HG03095 (cell line): ENCODE data around the gene SAE1.
A peak's percentile ranks its signal among the peaks of the same experiment; 100 is the strongest.

Experiments used
- ATAC-seq: cut with Tn5 transposase; IDR thresholded peaks from one replicate; pipeline ENCODE4 v1.9.1; 2021; ENCODE audit warnings: moderate library complexity; ENCODE audit not compliant: unreplicated experiment

Gene SAE1

DNA sequence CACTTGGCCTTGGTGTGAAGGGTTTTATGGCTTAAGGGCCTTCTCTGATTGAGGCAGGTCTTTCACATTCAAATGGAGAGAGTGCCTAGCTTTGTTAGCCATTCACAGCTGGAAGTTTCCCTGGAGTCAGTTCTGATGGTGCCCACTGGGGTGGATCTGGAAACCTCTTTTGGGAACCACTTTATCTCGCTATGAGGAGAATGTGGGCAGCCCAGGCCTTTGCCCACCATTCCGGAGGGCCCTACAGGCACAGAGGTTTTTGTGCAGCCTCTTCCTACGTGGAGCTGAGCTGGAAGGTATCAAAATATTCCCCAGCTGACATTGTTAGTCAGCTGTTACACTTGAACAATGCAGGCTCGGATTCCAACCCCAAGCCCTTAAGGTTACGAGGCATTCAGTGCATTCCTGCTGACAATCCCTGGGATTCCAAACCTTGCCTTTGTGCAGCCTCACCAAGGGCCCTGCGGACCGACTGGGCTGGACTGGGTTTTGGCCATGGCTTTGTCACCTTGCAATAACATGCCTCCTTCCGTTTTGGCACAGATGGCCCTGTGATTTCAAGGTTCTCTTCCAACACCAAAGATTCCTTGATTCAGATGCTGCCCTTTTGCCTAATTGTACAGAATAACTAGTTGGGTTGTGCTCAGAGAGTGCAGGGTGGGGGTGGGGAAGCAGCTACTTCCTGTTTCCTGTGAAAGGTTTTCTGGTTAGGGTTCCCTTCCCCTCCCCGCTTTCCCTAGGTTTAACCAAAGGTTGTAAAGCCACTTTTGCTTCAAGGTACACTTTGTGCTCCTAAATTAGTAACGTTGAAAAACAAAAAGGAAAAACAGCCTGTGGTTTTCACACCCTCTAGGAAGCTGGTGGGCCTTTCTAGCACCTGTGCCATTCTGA, 27.0 kb downstream of the SAE1 start:
- no peak for ATAC-seq

- no peak for ATAC-seq
Measured at GRCh38 chr19:47158367-47158791, 27.7 kb downstream of the SAE1 start.

DNA sequence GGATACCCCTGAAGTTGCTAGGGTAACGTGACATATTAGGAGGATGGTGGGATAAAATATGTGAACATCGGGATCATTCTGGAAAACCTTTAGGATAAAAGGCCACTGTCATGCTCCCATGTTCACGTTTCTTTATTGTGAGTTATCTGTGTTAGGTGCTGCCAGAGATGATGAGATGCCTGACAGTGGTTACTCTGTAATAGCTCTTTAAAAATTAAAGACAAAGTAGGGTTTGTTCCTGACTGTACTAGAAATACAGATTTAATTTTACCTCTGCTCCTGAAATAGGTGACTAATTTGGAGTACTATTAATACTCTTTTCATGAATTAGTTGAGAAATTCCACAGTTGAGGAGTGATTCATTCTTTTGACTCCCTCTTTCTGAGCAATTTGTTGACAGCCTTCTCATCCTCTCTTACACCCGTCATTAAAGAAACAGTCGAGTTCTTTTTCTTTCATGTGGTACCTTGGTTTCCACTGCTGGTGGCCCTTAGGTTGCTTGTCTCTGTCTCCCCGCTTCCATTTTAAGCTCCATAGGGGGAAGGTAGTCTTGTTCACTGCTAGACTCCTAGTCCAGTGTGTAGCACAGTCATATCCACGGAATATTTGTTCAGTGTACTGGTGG, 28.4 kb downstream of the SAE1 start:
- no peak for ATAC-seq

- no peak for ATAC-seq
Measured at GRCh38 chr19:47161876-47162489, 31.3 kb downstream of the SAE1 start.

DNA sequence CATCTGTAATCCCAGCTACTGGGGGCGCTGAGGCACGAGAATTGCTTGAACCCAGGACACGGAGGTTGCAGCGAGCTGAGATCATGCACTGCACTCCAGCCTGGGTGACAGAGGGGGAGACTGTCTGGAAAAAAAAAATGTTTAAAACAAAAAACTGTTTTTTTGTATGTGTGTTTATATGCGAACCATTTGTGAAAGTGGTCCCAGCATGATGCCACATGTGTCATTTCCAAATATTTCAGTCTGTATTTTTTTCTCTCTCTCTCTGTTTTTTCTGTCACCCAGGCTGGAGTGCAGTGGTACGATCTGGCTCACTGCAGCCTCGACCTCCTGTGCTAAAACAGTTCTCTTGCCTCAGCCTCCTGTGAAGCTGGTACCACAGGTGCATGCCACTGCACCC, 37.4 kb downstream of the SAE1 start:
- ATAC-seq, result no peak

DNA sequence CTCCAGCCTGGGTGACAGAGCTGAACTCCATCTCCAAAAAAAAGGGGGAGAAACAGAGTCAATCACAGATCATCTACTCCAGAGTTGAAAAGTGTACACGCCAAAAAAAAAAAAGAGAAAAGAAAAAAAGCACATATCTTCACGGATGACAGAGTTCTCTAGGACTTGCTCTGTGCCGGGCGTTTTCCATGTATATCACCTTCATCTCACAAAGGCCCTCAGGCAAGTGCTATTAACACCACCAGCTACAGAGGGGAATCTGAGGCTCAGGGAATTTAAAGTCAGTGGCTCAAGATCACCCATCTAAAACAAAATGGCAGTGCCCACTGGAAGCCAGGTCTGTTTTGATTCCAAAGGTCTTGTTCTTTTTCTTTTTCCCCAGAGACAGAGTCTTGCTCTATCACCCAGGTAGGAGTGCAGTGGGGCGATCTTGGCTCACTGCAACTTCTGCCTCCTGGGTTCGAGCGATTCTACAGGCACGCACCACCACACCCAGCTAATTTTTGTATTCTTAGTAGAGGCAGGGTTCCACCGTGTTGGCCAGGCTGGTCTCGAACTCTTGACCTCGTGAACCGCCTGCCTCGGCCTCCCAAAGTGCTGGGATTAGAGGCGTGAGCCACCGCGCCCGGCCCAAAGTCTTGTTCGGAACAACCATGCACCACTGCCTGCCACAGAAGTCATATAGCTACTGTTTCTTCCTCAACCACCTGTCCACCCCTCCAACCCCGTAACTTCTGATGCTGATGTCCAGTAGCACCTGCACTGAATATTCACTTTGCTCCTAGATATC, 42.2 kb downstream of the SAE1 start:
- no peak for ATAC-seq

DNA sequence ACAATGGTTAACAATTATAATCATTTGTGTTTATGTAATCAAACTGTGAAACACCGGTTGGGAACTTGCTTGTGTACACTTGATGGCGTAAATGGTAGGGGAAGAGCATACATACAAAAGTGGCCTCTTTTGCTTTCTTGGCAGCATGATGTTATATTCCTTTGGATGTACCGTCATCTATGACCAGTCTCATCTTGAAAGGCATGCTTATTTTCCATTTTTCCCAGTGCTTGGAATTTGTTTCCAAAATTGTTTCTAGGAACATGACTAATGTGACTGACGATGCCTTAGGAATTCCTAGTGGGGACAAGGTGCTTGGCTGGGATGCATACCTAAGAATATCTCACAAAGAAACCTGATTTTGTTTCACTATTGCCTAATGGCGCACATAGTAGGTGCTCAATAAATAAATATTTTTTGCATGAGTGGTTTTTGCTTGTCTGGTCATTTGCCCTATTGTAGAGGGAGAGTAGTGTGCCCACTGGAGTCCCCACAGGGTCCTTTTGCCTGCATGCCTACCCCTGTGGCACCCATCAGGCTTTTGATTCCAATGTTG, 45.5 kb downstream of the SAE1 start:
- no peak for ATAC-seq

- no peak for ATAC-seq
Measured at GRCh38 chr19:47176627-47177090, 46.0 kb downstream of the SAE1 start.

- ATAC-seq, result no peak
Measured at GRCh38 chr19:47179653-47180310, 49.1 kb downstream of the SAE1 start.

GRCh38 chr19:47183601-47184000, 53.0 kb downstream of the SAE1 start:
- no peak for ATAC-seq

DNA sequence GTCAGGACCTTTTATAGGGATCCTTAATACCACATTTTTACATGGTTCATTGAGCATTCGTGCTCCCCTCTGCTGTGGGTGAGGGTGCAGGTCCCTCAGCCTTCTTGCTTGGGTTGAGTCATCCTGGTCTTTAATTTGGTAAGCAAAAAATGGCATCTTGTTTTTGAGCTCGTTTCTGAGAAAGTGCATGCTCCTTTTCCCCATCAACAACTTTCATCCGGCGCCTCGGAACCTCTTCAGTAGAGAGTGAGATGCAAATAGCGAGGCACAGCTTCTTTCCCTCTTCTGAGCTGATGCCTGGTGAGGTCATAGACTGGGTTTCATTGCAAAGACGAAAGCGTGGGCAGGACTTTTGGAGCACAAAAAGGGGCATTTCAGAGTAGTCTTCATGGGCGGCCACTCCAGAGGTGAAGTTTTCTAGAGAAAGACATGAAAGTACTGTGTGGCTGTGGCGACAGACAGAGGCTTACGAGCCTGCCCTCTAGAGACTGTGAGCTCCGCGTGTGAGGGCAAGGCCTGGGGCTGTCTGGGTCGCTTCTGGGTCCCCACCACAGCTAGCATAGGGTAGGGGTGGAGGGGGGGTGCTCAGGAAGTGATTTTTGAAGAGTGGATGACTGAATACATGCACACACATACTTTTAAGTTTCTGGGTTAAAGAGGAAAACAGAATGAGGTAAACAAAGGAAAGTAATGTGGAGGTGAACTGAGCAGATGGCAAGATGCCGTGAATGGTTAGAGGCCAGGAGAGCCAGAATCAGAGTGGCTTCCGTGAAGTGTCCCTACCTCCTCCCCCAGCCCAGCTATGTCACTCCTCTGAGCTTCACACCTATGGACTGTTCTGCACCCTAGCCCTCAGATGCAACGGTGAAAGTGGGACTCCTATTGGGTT, 56.1 kb downstream of the SAE1 start:
- peak; percentile 74 for ATAC-seq

DNA sequence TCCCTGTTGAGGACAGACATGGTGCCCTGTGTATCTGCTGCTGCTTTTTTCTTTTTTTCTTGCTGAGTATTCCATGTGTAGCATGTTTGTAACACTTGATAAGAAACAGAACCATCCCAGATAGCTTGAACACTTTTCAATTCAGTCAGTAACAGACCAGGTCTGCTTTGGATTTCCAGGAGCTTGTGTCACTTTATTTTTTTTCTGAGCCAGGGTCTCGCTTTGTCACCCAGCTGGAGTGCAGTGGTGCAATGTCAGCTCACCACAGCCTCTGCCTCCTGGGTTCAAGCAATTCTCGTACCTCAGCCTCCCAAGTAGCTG, 56.7 kb downstream of the SAE1 start:
- ATAC-seq, result no peak

- ATAC-seq, result no peak
Measured at GRCh38 chr19:47187797-47188196, 57.2 kb downstream of the SAE1 start.

- no peak for ATAC-seq
Measured at GRCh38 chr19:47188507-47189033, 57.9 kb downstream of the SAE1 start.

GRCh38 chr19:47190167-47190727, 59.6 kb downstream of the SAE1 start:
- ATAC-seq, result no peak

GRCh38 chr19:47195434-47195833, 64.8 kb downstream of the SAE1 start:
- no peak for ATAC-seq

DNA sequence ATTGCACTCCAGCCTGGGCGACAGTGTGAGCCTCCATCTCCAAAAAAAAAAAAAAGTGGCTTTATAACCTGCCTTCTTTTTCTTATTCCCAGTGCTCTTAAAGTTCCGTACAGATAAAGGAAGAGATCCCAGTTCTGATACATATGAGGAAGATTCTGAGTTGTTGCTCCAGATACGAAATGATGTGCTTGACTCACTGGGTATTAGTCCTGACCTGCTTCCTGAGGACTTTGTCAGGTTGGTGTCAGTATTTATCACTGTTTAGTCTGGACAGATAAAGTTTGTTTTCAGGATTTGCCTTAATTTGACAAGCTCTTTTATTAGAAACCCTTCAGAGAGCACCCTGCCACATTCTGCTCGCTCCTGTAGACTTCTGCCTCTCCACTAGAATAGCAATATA, 66.5 kb downstream of the SAE1 start:
- no peak for ATAC-seq

DNA sequence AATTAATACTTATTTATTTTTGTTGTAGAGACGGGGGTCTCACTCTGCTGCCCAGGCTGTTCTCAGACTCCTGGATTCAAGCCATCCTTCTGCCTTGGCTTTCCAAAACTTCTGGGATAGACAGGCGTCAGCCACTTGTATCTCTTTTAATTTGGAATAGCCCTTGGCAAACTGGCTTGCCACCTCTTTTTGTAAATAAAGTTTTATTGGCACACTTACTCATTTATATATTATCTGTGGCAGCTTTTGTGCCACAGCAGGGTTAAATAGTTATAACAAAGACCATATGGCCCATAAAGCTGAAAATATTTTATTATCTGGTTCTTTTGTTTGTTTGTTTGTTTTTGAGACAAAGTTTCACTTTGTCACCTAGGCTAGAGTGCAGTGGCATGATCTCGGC, 69.9 kb downstream of the SAE1 start:
- ATAC-seq, result no peak

- ATAC-seq, result no peak
Measured at GRCh38 chr19:47203254-47203653, 72.6 kb downstream of the SAE1 start.
